ENCODE results near the gene PRKCA.

The PRKCA gene

DNA sequence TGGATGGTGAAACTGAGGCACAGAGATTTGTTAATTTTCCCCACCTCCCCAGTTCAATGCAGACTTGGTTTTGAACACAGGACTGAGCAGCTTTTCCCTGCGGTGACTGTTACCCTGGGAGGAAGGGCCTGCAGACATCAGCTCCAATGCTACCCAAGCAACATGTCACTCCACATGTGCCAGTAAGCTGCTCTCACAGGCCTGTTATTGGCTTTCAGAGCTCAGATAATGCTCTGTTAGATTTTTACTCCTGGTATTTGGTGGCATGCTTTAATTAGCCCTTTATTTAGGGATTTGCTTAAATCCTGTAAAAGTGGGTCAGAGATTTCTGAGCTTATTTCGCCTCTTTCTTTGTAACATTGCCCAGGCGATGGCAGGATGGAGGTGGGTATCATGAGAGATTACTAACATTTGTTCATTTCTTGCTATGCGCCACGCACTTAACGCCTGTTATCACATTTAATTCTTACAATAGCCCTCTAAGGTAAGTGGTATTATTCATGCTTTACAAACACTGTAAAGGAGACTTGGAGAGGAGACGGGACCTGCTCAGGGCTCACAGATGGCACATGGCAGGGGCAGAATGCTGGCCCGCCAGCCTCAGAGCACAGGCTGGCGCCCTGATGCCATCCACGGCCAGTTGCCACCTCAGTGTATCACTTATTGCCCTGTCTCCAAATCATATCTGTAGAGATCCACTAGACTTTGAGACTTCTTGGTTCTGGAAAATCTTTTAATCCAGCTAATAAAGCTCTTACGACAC is 448.5 kb downstream of the PRKCA start:
- in situ Hi-C loops (cut with MboI; ENCODE audit: low sequenced_read_pairs), result no loop called here

DNA sequence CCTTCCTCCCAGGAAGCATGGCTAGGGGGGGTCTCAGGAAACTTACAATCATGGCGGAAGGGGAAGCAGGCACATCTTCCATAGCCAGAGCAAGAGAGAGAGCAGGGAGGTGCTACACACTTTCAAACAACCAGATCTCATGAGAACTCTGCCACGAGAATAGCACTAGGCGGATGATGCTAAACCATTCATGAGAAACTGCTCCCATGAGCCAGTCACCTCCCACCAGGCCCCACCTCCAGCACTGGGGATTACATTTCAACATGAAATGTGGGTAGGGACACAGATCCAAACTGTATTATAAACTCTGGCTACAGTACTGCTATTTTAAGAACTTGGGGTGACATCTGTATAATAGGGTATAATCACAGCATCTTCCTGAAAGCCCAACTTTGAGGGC is 449.4 kb downstream of the PRKCA start:
- in situ Hi-C loops (cut with MboI; ENCODE audit: low sequenced_read_pairs), result no loop called here

DNA sequence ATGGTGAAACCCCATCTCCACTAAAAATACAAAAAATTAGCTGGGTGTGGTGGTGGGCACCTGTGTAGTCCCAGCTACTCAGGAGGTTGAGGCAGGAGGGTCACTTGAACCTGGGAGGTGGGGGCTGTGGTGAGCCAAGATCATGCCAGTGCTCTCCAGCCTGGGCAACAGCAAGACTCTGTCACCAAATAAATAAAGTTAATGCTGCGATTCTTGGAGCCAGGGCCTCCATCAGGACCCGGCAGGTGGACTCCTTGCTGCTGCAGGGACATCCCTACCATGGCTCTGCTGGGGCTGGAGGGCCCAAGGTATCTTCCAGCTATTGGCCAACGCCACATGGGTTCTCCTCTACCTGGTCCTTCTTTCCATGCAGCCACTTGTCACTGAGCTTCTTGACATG is 450.0 kb downstream of the PRKCA start:
- in situ Hi-C loops (cut with MboI; ENCODE audit: low sequenced_read_pairs), result no loop called here

DNA sequence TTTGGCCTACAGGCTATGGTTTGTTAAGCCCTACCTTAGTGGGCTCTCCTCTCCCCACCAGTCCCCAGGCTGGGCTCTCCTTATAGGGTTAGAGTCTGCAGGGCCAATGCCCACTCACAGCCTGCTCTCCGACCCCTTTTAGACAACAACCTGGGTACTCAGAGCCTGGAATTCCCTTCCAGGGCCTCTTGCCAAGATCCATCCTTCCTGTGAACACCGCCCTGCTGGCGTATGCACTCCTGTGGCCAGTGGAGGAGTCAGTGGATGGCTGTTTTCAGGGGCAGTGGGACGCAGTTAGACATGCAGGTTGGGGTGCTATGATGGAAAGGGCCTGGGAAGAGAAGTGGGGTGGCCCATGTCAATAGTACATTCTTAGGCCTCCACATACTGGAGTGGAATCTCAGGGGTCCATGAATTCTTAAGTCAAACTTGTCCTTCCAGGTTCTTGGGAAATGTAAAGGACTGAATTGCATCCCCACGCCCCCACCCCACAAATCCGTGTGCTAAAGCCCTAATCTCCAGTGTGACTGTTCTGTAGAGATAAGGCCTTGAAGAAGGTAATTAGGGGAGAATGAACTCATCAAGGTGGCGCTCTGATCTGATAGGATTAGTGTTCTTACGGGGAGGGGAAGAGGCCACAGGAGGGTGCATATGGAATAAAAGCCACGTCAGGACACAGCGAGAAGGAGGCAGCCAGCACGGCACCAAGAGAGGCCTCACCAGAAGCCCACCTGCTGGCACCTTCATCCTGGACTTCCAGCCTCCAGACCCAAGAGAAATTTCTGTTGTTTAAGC is 450.9 kb downstream of the PRKCA start:
- in situ Hi-C loops (cut with MboI; ENCODE audit: low sequenced_read_pairs), result no loop called here

DNA sequence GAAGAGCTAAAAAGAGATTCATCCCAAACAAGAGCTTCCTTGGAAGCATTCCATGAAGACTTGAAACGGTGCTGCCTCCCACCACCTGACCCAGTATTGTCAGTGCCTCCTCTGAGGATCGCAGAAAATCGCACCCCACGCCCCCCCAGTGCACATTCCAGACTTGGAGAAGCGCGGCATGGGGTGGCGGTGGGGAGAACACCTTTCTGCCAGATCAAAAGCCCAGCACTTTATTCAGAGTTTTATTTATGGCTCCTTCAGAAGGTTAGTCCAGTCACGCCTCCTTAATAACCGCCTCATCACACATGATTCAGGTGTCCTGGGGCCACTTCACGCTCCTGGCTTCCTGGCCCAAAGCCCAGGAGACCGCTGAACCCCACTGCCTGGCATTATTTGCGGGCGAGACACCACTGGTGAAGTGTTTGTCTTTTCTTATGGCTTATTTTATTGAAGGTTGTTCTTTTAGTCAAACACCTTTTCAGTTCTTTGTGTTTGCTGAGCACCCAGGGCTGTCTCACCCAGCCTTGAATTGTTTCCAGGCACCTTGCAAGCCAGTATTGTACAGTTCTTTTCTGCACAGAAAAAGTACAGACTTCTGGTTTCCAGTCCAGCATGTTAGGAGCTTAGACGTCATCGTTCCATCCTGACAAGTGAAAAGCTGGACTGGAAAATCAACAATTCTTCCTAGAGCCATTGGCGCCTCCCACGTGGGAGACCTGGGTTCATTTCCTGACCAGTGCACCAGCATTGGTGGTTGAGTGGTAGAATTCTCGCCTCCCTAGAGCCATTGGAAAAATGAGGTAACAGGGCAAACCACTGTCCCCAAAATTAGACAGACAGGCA is 452.9 kb downstream of the PRKCA start:
- in situ Hi-C loops (cut with MboI; ENCODE audit: low sequenced_read_pairs), result no loop called here

DNA sequence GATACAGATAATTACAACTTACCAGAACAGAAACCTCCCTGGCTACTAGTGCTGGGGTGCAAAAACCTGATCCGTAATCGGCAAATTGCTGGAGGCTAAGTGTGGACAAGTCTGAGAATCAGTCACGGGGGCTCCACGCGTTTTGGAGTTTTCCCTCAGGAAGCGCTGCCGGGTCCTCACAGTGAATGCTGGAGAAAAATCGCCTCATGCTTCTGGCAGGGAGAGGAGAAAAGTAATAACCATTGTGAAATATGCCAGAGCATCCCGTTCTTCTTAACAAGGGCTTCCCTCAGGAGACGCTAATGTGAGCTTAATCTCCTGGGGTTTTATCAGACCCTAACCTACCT is 453.5 kb downstream of the PRKCA start:
- in situ Hi-C loops (cut with MboI; ENCODE audit: low sequenced_read_pairs), result no loop called here

DNA sequence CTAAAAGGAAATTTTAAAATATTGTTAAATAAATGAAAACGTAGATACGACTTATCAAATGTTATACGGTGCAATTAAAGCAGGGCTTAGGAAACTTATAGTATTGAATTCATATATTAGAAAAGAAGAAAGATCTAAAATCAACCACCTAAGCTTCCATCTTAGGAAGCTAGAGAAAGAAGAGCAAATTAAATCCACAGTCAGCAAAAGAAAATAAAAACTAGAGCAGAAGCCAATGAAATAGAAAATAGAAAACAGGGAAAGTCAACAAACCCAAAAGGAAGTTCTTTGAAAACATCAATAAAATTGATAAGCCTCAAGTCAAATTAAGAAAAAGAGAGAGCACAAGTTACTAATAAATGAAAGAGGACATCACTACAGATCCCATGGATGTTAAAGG is 457.9 kb downstream of the PRKCA start:
- in situ Hi-C loops (cut with MboI; ENCODE audit: low sequenced_read_pairs), result no loop called here

DNA sequence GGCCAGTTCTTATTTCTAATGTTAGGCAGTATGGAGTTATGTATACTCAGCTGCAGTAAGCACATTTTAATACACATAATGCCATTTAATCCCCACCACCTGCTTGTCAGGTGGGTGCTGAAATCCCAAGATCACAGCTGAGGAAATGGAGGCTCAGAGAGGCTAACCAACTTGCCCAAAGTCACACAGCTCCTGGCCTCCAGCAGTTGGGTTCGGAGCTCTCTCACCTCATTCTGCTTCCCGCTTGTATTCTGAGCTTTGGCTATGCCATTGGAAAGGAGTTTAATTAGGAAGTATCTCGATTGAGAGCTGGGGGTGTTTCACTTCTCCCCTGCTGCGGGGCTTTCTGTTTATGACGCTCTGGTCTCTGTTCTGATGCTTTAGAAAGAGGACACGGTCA is 459.9 kb downstream of the PRKCA start:
- in situ Hi-C loops (cut with MboI; ENCODE audit: low sequenced_read_pairs), result no loop called here

DNA sequence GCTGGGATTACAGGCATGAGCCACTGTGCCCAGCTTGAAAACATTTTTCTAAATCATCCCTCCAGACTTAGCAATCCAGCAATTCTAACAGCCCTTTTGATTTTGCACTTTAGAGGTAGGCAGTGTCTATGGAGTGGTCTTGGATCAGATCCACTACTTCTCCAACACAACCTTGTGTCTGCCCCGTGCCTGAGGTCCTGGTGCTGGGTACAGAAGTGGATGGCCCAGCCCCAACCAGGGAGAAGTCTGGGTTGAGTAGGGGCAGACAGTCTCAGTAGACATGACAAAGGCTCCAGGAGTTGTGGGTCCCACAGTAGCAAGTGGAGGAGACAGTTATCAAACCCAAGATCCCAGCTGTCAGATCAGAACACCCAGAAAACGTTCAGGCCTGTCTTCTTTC is 460.6 kb downstream of the PRKCA start:
- in situ Hi-C loops (cut with MboI; ENCODE audit: low sequenced_read_pairs), result no loop called here

DNA sequence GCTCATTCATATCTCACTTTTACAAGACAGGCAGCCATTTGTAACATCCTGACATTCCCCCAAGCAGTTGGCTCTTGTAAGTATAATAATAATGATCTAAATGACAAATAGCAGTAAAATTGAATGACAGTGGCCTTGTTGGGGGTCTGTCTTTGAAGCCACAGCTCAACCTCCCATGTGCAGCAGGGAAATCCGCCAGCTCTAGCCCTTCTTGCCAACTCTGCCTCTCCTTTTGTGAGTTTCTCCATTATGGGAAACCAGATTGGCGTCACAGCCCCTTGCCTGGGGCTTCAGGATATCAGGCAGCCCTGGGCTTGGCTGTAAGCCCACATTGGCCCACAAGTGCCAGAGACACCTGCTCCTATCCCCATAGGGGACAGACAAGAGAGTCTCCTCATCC is 462.1 kb downstream of the PRKCA start:
- in situ Hi-C loops (cut with MboI; ENCODE audit: low sequenced_read_pairs), result no loop called here

DNA sequence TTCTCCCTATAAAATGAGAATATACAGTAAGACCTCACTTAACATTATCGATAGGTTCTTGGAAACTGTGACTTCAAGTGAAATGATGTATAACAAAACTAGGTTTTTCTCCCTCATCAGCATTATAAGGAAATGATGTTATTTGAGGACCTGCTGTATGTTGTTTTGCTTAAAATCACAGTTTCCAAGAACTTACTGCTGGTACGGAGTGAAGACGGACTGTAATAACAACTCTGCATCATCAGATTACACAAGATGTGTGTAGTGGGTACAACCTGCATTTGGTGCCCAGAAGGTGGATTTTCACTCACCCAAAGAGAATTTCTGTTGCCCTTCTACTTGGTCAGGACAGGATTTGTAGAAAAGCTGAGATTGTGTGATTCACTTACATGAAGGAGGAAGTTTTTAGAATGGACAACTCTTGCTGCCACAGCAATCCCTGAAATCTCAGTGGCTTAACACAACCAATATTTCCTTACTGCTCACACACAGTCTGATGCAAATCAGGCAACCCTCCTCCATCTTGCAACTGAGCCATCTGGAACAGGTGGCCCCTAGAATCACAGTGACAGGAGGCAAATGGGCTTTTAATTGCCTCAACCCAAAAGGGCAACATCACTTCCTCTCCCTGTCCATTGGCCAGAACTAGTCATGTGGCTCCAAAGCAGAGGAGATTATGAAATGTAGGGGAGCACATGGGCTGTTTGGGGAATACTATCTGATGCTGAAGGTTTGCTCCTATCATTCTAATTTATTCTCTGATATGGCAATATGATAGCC is 464.9 kb downstream of the PRKCA start:
- in situ Hi-C loops (cut with MboI; ENCODE audit: low sequenced_read_pairs), result no loop called here

DNA sequence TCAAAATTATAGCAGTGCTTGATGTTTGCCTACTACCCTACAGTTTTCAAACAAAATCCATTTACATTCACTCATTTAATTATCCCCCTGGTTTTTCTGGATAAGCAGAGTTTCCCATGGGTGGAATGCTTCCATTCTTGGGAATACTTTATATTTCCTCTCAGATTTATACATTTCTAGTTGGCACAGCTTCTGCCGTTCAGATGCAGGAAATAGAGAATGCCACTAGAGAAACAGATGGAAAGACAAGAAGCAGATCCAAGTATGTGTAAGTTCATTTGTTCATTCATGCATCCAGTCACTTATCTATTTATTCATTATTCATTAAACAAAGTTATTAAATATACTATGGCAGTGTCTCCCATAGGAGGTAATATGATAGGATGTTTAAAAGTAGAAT is 467.5 kb downstream of the PRKCA start:
- in situ Hi-C loops (cut with MboI; ENCODE audit: low sequenced_read_pairs), result no loop called here

DNA sequence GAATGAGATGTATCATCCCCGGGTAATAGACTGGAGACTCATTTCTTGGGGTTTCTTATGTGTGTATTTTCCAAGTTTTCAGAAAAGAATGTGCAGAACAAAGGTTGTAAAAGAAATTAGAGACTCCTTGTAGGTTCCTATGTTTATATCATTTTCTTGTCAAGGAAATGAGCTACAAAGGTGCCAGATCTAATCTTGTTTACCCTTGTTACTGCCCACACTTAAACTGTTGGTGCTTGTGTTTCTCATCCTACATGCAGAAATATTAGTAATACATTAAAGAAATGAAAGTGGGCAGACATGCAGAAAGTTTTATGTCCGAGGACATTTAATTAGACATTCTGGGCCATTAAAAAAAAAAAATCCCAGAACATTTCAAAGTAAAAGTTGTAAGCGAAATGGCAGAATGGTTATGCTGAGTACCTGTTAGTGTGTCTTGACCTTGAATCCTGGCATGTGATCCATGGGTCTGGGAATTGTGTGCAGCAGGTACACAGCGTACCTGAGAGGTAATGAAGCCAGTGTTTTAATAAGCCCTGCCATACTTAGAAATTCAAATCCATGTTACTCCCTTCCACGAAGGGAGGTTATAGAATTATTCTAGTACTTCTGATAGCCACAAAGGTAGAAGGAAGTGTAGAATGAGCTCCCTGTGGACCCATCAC is 469.9 kb downstream of the PRKCA start:
- in situ Hi-C loops (cut with MboI; ENCODE audit: low sequenced_read_pairs), result no loop called here

DNA sequence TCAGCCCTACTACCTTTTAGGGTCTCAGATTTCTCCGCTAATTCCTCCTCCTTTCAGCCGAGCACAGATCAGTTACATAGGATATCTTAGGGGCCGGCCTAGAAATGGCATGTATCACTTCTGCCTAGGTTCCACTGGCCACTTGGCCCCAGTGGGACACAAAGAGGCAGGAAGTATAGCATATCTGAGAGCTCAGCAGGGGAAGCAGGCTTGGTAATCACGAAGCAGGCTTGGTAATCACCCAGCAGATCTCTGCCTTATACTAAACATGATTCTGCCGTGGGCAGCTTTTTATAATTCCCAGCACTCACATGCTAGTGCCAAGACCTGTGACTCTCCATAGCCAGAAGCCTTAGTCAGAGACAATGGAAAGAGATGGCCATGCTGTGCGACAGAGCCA is 472.9 kb downstream of the PRKCA start:
- in situ Hi-C loops (cut with MboI; ENCODE audit: low sequenced_read_pairs), result no loop called here

DNA sequence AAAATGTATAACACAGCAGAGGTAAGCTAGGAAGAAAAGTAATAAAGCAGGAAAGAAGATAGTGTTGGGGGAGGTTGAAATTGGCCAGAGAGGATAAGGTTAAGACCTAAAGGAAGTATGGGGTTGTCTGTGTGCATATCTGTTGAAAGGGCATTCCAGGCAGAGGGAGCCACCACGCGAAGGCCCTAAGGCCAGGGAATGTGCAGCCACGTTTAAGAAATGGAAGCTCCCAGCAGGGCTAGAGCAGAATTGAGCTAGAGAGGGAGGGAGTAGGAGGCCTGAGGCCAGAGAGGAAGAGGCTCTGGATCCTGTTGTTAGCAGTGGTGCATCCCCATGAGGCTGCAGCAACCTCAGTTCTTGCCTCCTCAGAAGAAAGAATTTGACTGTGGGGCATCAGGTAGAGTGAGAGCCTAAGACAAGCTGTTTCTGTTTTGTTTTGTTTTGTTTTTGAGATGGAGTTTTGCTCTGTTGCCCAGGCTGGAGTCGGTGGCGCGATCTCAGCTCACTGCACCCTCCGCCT is 473.5 kb downstream of the PRKCA start:
- in situ Hi-C loops (cut with MboI; ENCODE audit: low sequenced_read_pairs), result no loop called here

DNA sequence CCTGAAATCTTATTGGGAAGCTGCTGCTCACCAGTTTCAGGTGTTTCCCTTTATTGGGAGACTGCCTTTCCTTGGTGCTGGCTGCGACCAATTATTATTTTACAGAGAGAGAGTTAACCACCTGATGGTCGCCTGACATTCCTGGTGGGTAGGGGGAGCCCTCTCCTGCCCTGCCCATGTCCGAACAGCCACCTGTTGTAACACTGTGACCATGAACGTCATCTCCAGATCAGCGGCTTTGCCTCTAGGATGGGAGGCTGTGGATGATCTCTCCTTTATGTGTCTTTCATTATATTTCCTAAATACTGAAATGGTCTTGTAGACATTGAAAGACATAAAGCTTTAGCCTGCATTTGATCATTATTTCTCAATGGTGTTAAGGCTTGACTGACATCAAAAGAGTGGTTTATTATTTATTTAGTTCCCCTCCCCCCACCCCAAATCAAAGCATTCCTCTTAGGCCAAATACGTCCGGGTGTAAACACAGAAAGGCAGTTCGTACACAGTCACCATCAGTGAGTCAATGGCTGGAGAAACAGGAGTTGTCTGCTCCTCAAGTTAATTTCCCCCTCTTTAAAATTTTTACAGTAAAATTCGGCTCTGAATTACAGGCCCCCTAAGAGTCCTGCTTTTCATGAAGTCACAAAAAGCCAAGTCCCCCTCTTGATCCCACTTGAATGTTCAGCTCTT is 474.7 kb downstream of the PRKCA start:
- in situ Hi-C loops (cut with MboI; ENCODE audit: low sequenced_read_pairs), result no loop called here

DNA sequence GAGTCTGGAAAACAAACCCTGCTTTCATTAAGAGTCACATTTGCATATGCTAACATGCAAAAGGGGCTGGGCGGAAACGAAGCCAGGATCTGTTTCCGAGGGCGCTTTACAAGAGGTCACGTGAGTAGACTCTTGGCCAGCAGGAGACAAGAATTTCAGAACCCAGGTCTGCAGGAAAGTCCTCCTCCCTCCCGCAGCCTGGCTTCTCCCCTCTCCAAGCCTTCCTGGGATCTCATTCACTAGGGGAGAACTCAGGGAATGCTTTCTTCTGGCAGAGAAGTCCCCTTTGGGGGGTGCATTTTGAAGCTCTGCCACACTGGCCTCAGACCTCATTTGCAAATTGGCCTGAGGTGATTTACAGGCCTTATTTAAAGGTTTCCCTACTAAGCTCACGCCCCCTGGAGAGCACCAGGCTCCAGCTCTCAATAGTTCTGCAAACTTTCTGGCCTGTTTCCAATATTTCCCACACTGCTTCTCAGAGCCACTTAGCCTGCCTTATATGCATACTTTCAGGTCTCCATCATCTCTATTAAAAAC is 475.3 kb downstream of the PRKCA start:
- in situ Hi-C loops (cut with MboI; ENCODE audit: low sequenced_read_pairs), result no loop called here

DNA sequence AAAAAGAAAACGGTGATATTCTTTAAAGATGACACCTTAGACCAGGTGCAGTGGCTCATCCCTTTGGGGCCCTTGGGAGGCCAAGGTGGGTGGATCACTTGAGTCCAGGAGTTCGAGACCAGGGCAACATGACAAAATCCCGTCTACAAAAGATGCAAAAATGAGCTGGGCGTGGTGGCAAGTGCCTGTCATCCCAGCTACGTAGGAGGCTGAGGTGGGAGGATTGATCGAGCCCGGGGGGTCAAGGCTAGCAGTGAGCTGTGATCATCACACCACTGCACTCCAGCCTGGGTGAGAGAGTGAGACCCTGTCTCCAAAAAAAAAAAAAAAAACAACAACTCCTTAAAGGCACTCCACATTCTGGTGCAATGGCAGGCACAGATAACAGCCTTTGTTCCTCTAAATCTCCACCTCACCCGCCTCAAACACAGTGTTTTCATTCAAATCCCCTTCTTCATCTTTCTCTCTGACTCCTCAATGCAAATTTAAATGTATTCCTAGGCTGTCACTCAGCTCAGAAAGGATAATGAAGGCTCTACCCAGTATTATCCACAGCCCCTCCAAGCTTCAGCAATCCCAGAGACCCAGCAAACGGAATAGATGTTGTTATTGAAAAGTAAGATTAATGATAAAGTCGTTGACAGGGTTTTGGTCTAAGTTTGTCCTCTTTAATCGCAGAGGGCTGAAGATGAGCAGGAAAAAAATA is 476.3 kb downstream of the PRKCA start:
- in situ Hi-C loops (cut with MboI; ENCODE audit: low sequenced_read_pairs), result no loop called here

DNA sequence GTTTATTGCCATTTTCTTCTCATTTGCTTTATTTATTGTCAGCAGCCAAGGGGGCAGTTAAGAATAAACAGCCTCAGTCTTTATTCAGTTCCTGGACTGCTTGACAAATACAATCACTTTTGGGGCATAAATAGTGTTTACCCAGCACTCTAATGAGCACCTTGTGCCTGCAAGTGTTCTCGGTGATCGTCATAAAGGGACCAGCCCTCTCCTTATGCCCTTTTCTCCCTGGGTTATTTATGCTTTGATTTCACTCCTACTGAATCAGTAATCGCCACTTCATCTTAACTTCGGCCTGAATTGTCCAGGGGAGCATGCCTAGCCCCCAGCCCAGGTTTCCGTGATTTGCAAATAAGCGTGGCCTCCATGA is 476.8 kb downstream of the PRKCA start:
- in situ Hi-C loops (cut with MboI; ENCODE audit: low sequenced_read_pairs), result no loop called here
